Activated T-cell treated with anti-CD3 and anti-CD28 coated beads, Interleukin-2, amount 50 U/mL, for 1 hour (primary cell): ENCODE measurements around the gene ABHD16B.
"Not testable (repeated sequence)": the region's sequence is repeated elsewhere in the genome, so short reads cannot be mapped to it uniquely, and the experiment has no call there.

Experiments
- DNase-seq: peaks from one replicate; pipeline ENCODE4 v3.0.0-alpha.2; 2020

Gene ABHD16B

DNA sequence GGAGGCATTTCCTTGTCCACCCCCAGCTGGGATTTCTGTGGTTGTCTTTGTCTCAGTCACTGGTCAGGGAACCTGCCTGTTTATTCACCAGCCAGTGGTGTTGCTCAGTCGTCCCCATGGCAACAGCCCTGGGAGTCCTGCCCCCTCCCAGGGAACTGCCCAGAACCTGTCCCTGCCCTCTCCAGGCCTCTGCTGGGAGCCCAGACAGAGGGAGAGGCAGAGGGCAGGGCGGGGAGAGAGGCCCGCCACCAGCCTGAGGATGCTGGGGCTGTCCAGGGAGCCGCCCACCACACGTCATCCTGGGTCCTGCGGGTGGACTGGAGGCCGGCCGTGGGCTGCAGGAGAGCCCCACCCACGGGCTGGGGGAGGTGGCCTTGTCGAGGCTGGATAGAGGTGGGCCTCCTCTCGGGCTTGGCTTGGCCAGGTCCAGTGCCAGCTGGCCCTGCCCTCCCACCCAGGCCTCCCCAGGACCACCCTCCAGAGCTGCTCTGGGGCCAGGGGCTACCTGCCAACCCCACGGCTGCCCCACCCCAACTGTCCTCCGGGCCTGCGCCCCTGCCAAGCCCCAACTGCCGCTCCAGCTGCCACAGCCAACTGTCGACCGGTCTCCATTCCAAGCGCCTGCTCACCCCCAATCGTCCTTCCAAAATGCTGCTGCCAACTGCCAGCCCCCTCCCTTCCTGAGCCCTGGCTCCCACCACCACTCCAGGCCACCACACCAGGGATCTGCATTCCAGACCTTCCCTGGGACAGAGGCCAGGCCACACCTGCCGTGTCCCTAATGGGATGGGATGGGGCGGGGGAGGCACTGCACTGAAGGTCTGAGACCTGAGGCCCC is 26.1 kb upstream of the ABHD16B start:
- no peak for DNase-seq

DNA sequence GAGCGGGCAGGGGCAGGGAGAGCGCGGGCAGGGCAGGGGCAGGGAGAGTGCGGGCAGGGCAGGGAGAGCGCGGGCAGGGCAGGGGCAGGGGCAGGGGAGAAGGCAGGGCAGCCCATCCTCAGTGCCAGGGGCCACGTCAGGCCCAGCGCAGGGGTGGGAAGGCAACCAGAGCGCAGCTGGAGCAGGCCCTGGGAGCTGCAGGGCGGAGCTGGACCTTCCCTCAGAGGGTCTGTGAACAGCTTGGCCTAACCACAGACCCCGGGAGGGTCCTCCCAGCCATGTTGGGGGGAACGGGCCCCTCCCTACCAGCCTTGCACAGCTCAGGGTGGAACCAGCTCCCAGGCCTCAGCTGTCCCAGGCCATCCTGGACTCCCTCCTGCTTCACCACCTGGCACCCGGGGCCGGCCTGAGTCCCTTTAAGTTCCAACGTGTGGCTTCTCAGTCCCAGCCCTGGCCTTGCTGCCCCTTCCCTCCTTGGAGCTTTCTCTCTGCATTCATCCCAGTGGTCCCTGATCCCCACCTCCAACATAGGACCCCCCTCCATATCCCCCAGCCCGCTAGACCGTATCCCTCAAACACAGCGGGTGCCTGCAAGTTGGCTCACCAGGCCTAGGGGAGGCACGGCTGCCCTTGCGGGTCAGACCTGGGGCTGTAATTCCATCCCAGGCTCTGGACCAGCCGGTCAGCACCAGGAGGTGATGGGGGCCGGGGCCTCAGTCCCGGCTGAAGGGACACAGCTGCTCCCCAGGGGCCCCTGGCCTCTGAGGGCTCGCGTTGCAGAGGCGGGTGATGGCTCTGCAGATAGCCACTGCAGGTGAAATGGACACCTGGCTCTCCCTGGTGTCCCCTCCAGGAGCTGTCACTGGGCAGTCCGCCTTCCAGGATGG is 24.6 kb upstream of the ABHD16B start:
- no peak for DNase-seq

DNA sequence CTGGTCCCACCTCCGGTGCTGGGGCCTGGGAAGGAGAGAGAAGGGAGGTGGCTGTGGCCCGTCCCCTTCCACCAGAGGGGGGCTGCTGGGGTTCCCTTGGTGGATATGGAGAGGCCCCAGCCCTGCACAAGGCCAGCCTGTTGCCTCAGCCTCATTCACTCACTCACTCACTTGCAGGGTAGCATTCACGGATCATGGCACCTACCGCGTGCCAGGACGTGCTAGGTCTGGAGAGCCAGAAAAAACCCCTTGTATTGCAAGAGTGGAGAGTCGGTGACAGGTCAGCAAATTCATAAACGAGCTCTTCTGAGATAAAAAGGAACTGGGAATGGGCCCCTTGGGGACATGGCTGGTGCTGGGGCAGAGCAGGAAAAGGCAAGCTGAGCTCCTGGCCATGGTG is 23.8 kb upstream of the ABHD16B start:
- no peak for DNase-seq

DNA sequence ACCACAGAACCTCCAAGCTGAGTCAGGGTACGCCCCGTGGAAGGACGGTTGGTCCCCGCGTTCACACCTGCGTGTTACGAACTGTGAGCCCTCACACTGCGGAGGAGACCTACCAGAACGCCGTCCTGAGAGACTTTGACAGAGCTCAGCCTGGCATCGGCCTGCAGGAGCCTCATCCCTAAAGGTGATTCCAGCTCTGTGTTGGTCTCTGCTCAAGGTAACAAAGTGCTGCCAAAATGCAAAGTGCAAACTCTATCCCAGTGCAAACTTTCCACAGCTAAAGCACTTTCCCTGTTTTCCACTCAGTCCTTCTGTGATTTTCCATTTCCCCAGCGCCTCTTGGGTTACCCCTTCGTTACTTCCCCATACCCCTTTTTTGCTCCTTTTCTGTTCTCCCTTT is 21.7 kb upstream of the ABHD16B start:
- DNase-seq: no peak

DNA sequence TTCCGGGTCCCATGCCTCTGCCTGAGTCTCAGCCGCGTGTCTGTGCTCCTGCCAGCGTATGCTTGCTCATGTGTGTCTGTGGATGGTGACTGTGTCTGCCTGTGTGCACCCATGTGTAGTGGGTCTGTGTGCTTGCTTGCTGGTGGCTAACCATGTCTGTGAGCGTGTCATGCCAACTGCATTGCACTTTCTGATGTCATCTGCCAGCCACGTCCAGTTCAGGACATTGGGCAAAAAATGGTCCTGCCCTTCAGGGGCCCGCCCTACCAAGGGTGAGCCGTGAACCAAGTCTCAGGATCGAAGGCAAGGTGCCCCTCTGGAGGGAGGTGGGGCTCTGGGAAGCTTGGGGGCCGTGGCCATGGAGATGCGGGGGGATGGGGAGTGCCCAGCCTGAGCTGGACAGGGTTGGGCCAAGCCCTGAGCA is 20.9 kb upstream of the ABHD16B start:
- DNase-seq: no peak

DNA sequence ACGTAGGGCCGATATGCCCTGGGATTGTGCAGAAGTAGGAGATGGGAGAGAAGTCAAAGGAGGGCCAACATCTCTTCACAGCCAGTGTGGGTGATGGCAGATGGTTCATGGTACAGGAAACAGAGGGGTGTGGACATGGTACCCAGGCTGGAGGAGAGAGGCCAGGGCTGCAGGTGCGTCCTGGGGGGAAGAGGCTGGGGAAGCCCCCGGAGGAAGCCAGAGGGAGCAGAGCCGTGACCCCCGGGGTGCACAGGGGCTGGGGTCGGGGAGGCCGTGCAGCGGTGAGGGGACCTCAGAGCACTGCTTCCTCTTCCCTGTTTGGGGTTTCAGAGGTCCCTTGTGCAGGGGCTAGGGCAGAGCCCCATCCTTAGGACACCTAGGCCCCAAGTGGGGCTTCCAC is 19.0 kb upstream of the ABHD16B start:
- DNase-seq: no peak

DNA sequence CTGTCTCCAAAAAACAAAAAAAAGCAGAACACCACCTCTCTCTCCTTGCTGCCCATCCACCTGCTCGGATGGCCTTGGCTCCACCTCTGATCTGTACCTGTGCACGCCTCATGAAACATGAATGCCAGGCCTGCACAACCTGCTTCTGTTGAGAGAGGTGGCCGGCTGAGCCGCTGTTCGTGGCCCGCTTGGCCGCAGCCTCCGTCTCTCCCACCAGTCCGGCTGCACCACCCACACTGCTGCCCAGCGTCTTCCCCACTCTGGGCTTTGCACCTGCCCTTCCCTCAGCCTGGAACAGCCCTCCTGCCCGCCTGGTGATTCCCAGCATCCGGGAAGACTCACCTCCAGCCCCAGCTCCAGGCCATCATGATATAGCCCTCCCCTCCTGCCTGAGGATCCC is 18.1 kb upstream of the ABHD16B start:
- no peak for DNase-seq

DNA sequence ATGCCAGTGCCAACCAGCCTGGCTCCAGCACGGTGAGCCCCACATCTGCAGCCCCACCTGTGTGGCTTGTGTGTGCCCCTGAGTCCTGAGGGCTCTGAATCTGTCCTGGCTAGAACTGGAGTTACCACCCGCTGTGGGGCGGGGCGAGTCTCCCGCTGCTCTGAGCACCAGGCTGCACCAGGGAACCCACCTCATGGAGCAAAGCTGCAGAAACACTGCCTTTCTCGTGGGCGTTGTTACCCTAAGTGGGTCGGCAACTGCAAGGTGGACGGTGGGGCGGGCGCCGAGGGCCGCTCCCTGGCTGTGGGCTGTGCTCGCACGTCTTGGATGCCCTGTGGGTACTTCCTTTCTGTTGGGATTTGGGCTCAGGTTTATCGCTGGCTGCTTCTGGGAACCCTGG is 17.5 kb upstream of the ABHD16B start:
- DNase-seq: no peak

DNA sequence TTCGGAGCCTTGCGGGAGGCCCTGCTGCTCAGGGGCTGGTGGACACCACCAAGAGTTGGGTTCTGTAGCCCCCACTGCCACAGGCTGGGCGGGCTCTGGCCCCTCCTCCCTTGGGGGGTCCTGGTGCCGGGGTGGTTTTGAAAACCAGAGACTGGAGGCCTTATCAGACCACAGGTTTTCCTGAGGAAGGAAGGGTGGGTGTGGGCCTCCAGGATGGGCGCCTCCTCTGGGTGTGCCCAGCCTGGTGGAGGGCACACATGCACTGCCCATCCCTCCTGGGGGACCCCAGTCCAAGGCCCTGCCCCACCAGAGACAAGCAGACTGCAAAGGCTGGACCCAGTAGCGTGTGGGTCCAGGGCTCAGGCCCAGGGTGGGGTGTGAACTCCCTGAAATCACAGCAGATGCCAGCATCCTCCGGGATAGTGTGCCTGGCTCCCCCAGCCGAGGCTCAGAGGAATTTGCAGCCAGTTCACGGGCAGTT is 16.7 kb upstream of the ABHD16B start:
- no peak for DNase-seq

DNA sequence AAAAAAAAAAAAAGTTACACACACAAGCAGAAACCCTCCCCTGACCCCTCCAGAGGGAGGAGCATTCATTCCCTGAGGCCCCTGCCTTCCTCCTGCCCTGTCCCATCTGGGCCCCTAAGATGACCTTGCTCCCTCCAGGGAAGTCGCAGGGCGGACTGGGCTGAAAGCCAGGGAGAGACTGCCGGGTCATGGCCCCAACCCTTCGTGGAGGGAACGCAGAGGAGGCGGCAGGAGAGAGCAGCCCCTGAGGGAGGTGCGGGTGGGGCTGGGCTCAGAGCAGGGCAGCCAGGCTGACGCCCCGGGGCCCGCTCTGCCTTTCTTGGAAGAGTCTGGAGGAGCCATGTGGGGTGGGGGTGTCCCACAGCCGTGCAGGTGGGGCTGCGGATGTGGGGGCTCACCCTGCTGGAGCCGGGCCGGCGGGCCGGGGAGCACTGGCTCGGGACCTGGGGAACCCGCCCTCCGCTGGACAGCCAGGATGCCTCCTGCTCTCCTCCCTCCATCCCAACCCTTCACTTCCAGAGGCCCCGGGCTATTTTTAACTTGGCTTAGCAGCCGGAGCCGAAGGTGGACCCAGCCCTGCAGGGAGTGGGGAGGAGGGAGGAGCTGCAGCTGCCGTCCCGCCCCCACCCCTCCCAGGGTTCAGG is 15.0 kb upstream of the ABHD16B start:
- no peak for DNase-seq

DNA sequence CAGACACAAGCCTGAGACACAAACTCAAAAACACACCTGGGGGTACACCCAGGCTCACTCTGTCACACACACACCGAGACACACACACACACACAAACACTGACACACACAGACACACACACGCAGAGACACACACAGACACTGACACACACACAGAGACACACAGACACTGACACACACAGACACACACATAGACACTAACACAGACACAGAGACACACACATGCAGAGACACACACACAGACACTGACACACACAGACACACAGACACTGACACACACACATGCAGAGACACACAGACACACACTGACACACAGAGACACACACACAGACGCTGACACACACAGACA is 14.4 kb upstream of the ABHD16B start:
- no peak for DNase-seq

DNA sequence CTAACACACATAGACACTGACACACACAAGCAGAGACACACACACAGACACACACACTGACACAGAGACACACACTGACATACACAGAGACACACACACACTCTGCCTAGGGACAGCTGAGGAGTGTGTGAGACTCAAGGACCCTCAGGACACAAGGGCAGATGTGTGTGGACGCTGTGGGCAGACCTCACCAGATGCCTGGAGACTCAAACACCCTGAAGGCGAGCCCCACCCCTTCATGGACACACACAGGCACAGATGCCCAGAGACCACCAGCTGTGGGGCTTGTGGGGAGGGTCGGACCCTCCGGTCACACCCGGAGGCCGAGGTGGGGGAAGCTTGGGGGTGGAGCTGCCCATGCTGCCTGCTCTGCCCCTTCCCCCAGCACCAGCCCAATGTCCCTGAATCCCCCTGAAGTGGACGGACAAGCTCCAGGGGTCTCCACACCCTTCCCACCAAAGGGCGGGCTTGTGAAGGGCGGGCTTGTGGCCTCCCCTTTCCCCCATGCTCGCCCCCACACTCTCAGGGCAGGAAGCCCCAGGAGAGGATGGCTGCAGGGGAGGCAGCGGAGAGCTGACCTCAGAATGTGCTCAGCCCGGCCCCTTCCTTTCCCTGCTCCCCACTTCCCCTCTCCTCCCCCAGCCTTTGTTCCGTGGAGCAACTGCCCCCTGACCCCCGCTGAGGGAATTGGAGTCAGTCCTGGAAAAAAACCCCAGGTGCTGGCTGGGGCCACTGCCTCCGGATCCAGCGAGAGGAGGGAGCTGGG is 13.9 kb upstream of the ABHD16B start:
- DNase-seq: no peak

DNA sequence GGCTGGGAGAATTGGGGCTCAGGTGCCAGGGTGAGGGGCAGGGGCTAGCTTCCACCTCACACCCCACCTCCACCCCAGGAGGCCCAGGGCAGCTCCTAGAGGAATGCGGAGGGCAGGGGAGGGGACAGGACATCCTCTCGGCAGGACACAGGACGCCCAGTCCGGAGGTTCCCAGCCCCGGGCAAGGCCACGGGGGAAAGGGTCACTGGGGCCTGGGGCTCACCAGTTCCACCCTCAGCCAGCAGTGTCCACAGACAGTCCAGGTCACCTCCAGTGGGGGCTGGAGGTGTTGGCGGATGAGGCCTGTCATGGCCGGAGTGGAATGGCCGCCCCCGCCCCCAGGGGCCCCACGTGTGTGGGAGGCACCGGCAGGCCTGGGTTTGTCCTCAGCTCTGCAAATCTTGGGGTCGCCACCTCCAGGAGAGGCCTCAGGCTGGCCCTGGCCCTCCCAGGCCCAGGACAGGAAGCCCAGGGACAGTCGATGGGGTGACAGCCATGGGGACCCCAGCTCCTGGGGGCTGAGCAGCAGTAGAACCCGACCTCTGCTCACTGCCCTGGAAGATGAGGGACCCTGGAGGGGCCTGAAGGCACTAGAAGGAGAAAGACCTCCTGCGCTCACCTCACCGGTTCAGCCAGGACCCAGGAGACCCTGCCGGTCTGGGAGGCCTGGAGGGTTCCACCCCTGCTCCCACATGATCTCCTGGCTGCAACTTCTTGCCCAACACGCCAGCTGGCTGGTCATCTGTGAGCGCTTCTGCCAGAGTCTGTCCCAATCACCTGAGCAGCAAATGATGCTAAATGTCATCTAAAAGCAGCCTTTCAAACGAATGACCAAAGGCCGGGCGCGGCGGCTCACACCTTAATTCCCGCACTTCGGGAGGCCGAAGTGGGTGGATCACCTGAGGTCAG is 13.0 kb upstream of the ABHD16B start:
- no peak for DNase-seq

DNA sequence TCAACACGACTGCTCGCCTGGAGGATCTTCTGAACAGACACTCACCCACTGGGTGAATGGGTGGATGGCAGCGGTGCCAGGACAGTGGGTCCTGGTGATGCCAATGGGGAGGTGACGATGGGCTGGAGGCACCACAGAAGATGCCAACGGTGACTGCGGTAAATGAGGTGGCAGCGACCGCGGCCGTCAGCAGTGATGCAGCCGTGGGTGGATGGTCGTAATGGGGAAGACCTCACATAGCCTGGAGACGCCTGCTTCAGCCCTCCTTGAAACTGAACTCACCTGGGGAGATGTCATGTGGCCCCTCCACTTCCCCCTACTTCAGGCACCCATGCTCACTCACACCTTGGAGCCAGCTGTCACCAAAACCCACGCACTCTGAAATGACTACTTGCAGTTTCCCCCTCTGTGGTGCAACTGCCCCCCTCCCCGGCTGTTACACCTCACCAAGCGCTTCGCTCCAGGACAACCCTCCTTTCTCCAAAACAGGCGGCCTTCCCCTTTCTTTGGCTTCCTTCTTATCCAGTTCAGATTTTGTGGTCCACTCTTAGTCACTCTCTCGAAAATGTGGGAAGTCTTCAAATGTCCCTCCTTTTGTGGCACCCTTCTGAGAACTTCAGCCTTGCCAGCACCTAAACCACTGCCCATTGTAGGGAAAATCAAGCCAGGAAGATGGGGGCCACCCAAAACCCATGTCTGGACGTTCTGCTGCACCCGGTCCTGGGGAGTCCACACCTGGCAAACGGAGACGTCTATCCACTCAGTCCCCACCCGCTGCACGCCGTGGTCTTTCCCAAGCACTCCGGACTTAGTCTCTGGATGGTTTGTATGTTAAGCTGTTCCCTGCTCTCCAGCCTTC is 10.4 kb upstream of the ABHD16B start:
- DNase-seq: no peak

DNA sequence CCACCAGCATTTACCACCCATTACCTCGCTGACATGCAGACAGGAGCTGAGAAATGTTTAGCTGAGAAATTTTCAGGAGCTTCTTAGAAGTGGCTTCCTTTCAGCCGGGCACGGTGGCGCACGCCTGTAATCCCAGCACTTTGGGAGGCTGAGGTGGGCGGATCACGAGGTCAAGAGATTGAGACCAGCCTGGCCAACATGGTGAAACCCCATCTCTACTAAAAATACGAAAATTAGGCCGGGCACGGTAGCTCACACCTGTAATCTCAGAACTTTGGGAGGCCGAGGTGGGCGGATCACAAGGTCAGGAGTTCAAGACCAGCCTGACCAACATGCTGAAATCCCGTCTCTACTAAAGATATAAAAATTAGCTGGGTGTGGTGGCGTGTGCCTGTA is 9.8 kb upstream of the ABHD16B start:
- DNase-seq: not testable (repeated sequence)

DNA sequence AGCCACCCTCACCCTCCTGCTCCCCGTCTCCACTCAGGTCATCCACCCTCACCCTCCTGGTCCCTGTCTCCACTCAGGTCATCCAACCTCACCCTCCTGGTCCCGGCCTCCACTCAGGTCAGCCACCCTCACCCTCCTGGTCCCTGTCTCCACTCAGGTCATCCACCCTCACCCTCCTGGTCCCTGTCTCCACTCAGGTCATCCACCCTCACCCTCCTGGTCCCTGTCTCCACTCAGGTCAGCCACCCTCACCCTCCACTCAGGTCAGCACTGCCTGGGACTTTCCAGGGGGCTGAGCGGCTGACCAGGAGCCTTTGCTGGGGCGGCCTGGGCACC is 7.6 kb upstream of the ABHD16B start:
- DNase-seq: not testable (repeated sequence)

DNA sequence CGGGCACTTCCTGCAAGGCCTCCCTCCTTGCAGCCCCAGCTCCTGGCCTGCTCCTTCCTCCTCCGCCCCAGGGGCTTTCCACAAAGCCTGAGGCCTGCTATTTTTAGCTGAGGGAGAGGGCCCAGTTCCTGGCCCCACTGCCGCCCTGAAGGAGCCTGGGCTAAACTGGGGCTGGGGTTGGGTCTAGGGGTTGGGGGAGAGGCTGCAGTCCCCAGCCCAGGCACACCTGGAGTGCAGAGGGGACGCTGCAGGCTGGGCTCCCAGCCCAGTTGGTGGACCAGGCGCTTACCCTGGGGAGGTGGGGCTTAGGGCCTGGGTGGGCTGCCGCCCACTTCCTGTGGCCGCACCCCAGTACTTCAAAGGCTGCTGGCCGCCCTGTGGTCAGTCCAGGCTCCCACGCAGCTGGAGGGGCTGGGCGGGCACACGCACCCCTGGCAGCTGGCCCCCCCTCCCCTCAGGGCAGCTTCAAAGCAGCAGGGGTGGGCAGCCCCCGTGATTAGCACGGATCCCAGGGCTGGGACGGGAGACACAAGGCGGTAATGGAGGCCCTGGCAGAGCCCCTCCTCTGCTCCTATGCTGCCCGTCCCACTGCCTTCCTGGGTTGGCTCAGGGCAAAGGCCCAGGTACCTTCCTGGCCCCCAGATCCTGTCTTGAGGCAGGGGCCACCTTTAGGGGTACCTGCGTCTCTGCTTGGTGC is 7.1 kb upstream of the ABHD16B start:
- no peak for DNase-seq

DNA sequence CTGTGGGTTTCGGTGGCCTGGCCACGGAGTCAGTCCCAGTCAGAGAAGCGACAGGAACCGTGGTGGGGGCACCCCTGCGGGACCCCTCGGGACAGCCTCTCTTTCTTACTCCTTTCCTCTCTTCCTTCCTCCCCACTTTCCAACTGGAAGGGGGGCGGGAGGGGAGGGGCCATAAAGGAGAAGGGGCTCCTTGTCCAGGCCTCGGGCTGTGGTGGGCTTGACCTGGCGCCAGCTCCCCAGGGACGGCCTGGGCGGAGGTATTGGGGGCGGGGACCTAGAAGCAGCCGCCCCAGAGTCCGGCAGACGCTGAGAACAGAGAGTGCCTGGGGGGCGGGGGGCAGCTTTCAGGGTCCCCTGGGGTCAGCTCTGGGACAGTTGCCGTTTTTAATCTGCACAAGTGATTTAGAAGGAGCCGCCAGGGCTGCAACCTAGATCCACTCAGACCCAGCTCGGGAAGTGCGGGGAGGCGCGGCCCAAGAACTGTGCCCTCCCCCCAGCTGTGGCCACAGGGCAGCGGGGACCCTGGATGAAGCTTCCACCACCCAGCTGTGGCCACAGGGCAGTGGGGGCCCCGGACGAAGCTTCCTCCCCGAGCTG is 6.4 kb upstream of the ABHD16B start:
- DNase-seq: no peak

DNA sequence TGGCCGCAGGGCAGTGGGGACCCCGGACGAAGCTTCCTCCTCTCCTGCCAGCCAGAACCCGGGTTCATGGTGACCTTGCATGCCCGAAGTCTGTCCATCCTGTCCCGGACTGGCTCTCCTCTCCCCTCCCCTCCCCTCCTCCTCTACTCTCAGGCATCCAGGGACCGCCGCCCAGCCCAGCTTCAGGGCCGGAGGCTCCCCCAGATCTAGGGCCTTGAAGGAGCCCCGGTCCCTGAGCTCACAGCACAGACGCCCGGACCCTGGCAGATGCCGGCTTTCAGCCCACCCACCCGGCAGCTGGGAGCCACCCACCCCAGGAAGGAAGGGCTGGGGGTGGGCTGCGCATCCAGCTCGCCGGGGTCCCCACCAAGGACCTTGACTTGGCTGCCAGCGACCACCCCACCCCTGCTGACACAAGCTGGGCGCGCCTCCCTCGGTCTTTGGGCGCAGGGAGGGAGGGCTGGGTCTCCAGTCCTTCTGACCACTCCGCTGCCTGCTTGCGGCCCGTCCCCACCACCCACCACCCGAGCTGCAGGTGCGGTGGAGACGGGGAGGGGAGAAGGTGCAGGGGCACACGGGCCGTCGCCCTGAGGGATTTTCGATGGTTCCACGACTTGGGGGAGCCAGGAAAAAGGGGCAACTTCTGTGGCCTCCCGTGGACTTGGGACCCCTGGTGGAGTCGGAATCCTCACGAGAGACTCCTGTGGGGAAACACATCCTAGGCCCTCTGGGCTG is 5.8 kb upstream of the ABHD16B start:
- no peak for DNase-seq
